Colonic mucosa (tissue), 4 donors: ENCODE results near the gene KCTD11. TPM values are rescaled to one million over a fixed set of nuclear protein-coding genes. Genes with fewer than 3 reads are reported as not detected.
A peak's percentile ranks its signal among the peaks of the same experiment; 100 is the strongest.

Source experiments
- DNase-seq: peaks from one replicate; pipeline ENCODE4 v3.0.0-alpha.2; 2020
- H3K27ac ChIP-seq: fragments of 200-600 bp; one replicate; pipeline ENCODE4 v1.8.0; 2021
- H3K27me3 ChIP-seq: fragments of 200-600 bp; one replicate; pipeline ENCODE4 v1.8.0; 2021
- H3K36me3 ChIP-seq: fragments of 200-600 bp; one replicate; pipeline ENCODE4 v1.8.0; 2021
- H3K4me1 ChIP-seq: fragments of 200-600 bp; one replicate; pipeline ENCODE4 v1.8.0; 2021; ENCODE audit warnings: mild to moderate bottlenecking
- H3K4me3 ChIP-seq: fragments of 200-600 bp; one replicate; pipeline ENCODE4 v1.8.0; 2021
- H3K9ac ChIP-seq, 2 donors: one replicate each; pipeline ENCODE4 v1.7.0; 2013; ENCODE audit warnings: control low read depth in 2 of 2, low read depth in 2 of 2, low read length in 2 of 2
- H3K9me3 ChIP-seq: fragments of 200-600 bp; one replicate; pipeline ENCODE4 v1.8.0; 2021
- CTCF ChIP-seq: fragments of 200-600 bp; IDR thresholded peaks from one replicate; pipeline ENCODE4 v1.8.0; 2022; ENCODE audit warnings: antibody characterized with exemption, mild to moderate bottlenecking
- intact Hi-C: fragments of 100-400 bp; cut with DNase I; formaldehyde crosslinking; loops from one replicate; pipeline ENCODE4 v1.14.1; 2022
- total RNA-seq, 2 donors: library from RNA; stranded (reverse); fragmentation: NEBNext Ultra II Directional in 1 of 2; extraction: Animal tissue kit (Norgen Biotek cat#: 25700) in 1 of 2; gene quantifications; one replicate each; pipeline ENCODE4 v1.2.1, GENCODE V29; 2021
- donor health status: healthy.
- donor health status: DM: no; HTN: no; CAD: no.
- donor health status: DM: no; HTN: no; CAD: no.

The KCTD11 gene
- total RNA-seq, 2 donors from 2014 or later: 5.6 to 12.6 TPM

- H3K36me3 ChIP-seq: no peaks in the 10 kb centered on the region
- no peak for TF ChIP-seq CTCF
- DNase-seq: no peak
- H3K9ac ChIP-seq: peak overlapping the region; percentile 84 to 98
- intact Hi-C loops: loop anchor here (10.0 kb wide), 2 partner anchors 162 to 212 kb away; partner anchors contain the start of gene SENP3
- no peaks in the 10 kb centered on the region for H3K9me3 ChIP-seq
- H3K27me3 ChIP-seq: no peaks in the 10 kb centered on the region
- H3K4me1 ChIP-seq: peaks cover 14% of the 10 kb centered on the region
- peak overlapping the region; percentile 79 for H3K4me3 ChIP-seq
- peak overlapping the region; percentile 99 for H3K27ac ChIP-seq
These were observed 1.1 kb downstream of the KCTD11 start for GRCh38 chr17:7352910-7353635.

- H3K4me1 ChIP-seq: peaks cover 14% of the 10 kb centered on the region
- H3K9me3 ChIP-seq: no peaks in the 10 kb centered on the region
- intact Hi-C loops: loop anchor here (10.0 kb wide), 2 partner anchors 160 to 210 kb away; partner anchors contain the start of gene SENP3
- H3K36me3 ChIP-seq: no peaks in the 10 kb centered on the region
- no peak for TF ChIP-seq CTCF
- no peak overlapping the region for H3K4me3 ChIP-seq
- H3K27ac ChIP-seq: no peak overlapping the region
- peak overlapping the region in 1 of 2 donors; percentile 23 for H3K9ac ChIP-seq
- peak; percentile 32 for DNase-seq
- no peaks in the 10 kb centered on the region for H3K27me3 ChIP-seq
These were observed 2.4 kb downstream of the KCTD11 start for GRCh38 chr17:7354262-7354843.

GRCh38 chr17:7355053-7355452 lies 3.1 kb downstream of the KCTD11 start, which contains the start of gene TMEM95:
Gene TMEM95 (plus strand): TSS chr17:7355156. CDS start chr17:7355205, 49 bp downstream.
- H3K9ac ChIP-seq: peak within 1 kb of the TSS; percentile 23 to 44
- no peak within 1 kb of the TSS for H3K4me3 ChIP-seq
- no peak for TF ChIP-seq CTCF
- intact Hi-C loops: loop anchor here (5.0 to 10.0 kb wide), 3 partner anchors 82 to 210 kb away; partner anchors contain the start of genes FGF11, SENP3 and TMEM102
- H3K27me3 ChIP-seq: no peaks in the 10 kb centered on the region
- H3K27ac ChIP-seq: peak within 1 kb of the TSS; percentile 47
- peak; percentile 41 for DNase-seq
- no peaks in the 10 kb centered on the region for H3K36me3 ChIP-seq
- H3K9me3 ChIP-seq: no peaks in the 10 kb centered on the region
- H3K4me1 ChIP-seq: peaks cover 14% of the 10 kb centered on the region

GRCh38 chr17:7355573-7355972 lies 3.6 kb downstream of the KCTD11 start:
- peak overlapping the region in 1 of 2 donors; percentile 44 for H3K9ac ChIP-seq
- H3K27ac ChIP-seq: peak overlapping the region; percentile 47
- peaks cover 11% of the 10 kb centered on the region for H3K4me1 ChIP-seq
- DNase-seq: no peak
- no peaks in the 10 kb centered on the region for H3K27me3 ChIP-seq
- TF ChIP-seq CTCF: no peak
- intact Hi-C loops: loop anchor here (5.0 to 10.0 kb wide), 3 partner anchors 82 to 209 kb away; partner anchors contain the start of genes FGF11, SENP3 and TMEM102
- no peaks in the 10 kb centered on the region for H3K36me3 ChIP-seq
- H3K4me3 ChIP-seq: no peak overlapping the region
- no peaks in the 10 kb centered on the region for H3K9me3 ChIP-seq

- Histone ChIP-seq H3K9ac (peak overlapping the region; percentile 2 to 44), H3K27ac (peak overlapping the region; percentile 47), H3K4me3 (no peak overlapping the region), H3K4me1 (peaks cover 11% of the 10 kb centered on the region), H3K27me3 (no peaks in the 10 kb centered on the region), H3K9me3 (no peaks in the 10 kb centered on the region), H3K36me3 (no peaks in the 10 kb centered on the region)
- TF ChIP-seq CTCF: peak; percentile 89
- DNase-seq: peak; percentile 89
- intact Hi-C loops: loop anchor here (5.0 to 10.0 kb wide), 3 partner anchors 81 to 209 kb away; partner anchors contain the start of genes FGF11, SENP3 and TMEM102
These were observed 4.1 kb downstream of the KCTD11 start for GRCh38 chr17:7356072-7356549.
